PC-9 (cell line): ENCODE results near the gene CLEC18A.

Experiments
- EZH2 ChIP-seq: fragments of 200-600 bp; sonication (generic); IDR thresholded peaks from 2 replicates; pipeline ENCODE4 v1.8.0; 2017; ENCODE audit warnings: antibody characterized with exemption, low read depth
- TF ChIP-seq, protein P1 (sequence below): fragments of 200-600 bp; sonication (generic); conservative IDR thresholded peaks from 2 replicates; pipeline ENCODE4 v1.6.1; 2017; ENCODE audit warnings: mixed run types, antibody characterized with exemption, mild to moderate bottlenecking, moderate library complexity

GRCh38 chr16:69942099-69942491 lies 9.0 kb upstream of the CLEC18A start:
- TF ChIP-seq, protein P1, sequence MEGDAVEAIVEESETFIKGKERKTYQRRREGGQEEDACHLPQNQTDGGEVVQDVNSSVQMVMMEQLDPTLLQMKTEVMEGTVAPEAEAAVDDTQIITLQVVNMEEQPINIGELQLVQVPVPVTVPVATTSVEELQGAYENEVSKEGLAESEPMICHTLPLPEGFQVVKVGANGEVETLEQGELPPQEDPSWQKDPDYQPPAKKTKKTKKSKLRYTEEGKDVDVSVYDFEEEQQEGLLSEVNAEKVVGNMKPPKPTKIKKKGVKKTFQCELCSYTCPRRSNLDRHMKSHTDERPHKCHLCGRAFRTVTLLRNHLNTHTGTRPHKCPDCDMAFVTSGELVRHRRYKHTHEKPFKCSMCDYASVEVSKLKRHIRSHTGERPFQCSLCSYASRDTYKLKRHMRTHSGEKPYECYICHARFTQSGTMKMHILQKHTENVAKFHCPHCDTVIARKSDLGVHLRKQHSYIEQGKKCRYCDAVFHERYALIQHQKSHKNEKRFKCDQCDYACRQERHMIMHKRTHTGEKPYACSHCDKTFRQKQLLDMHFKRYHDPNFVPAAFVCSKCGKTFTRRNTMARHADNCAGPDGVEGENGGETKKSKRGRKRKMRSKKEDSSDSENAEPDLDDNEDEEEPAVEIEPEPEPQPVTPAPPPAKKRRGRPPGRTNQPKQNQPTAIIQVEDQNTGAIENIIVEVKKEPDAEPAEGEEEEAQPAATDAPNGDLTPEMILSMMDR: no peak
- TF ChIP-seq EZH2: no peak
